ENCODE data around the gene SLC12A2. TPM values are rescaled to one million over a fixed set of nuclear protein-coding genes. Genes with fewer than 3 reads are reported as not detected.

The SLC12A2 gene
- total and polyA plus RNA-seq, 2 experiments from 2014 or later = 6.6 to 16.1 TPM

DNA sequence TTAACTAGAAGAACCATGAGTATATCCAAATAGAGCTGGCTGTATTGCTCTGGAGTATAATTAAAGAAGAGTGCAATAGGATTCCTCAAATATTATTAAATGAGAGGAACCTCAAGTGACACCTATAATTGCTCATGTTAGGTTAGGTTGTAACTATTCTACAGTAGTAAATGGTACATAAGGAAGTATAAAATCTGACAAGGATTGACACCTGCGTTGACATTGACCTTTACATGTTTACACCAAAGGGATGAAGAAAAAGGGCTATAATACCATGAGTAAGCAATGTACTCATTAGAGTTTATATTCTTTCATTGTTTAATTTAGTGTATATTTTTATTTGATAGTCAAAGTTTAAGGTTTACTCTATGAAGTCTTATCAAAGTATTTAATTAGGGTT lies 48.9 kb downstream of the SLC12A2 start:
- no peaks in the 10 kb centered on the region for H4K20me1 ChIP-seq (ENCODE audit: insufficient read depth)
- no peak for DNase-seq
- TF ChIP-seq EZH2 (IDR thresholded peaks at IDR 0.05; ENCODE audit: insufficient read depth, poor library complexity, severe bottlenecking) (no peak), EZH2phosphoT487 (IDR thresholded peaks at IDR 0.05; ENCODE audit: insufficient read depth, low read depth) (no peak)
- H3K4me1 ChIP-seq (ENCODE audit: insufficient read depth) = no peaks in the 10 kb centered on the region
- no peak overlapping the region for H3K9ac ChIP-seq
- no peaks in the 10 kb centered on the region; the same call in 1 of the 2 replicates for H3K36me3 ChIP-seq (ENCODE audit: low read depth)
- H3K9me3 ChIP-seq (ENCODE audit: low read depth) = no peaks in the 10 kb centered on the region
- H3K4me2 ChIP-seq (ENCODE audit: unreplicated experiment) = no peak overlapping the region
- no peaks in the 10 kb centered on the region for H3K27me3 ChIP-seq (replicated peaks; ENCODE audit: insufficient read depth)
- WGBS, 2 experiments (ENCODE audit: low coverage in 1 of 2, low lambda C conversion rate in 2 of 2, missing lambda C conversion rate in 2 of 2) = 56 to 62% methylated on average over 1 of the region's 1 CpG
- no peaks in the 10 kb centered on the region for H3K79me2 ChIP-seq (ENCODE audit: insufficient read depth)
- H2AFZ ChIP-seq = no peak overlapping the region
- no peaks in the 10 kb centered on the region for H3F3A ChIP-seq (ENCODE audit: insufficient read depth)
- H3K4me3 ChIP-seq = no peak overlapping the region
- H3K27ac ChIP-seq = no peak overlapping the region
- no peaks in the 10 kb centered on the region for H3K9me2 ChIP-seq (ENCODE audit: insufficient read depth)
- in situ Hi-C loops (cut with MboI) = no loop called here

DNA sequence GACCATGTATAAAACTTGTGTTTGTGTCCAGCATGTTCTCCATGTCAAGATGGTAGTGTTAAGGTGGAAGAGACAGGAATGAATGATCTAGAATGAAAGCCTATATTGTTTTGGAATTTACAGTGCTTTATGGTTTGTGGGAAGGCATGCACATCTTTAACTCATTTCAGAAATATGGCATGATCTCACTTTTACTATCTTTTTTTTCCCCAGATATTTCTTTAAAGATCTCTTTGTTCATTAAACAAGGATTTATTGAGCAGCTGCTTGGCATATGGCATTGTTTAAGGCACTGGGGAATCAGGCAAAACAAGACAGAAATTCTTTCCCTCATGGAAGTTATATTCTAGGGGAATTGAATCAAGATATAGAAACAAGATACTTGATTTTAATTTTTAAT lies 51.7 kb downstream of the SLC12A2 start:
- in situ Hi-C loops (cut with MboI) = no loop called here
- Histone ChIP-seq H2AFZ (no peak overlapping the region), H3K4me2 (ENCODE audit: unreplicated experiment) (no peak overlapping the region), H3K4me1 (ENCODE audit: insufficient read depth) (no peaks in the 10 kb centered on the region), H3K79me2 (ENCODE audit: insufficient read depth) (no peaks in the 10 kb centered on the region), H3K9me3 (ENCODE audit: low read depth) (no peaks in the 10 kb centered on the region), H3K9ac (no peak overlapping the region), H3K36me3 (ENCODE audit: low read depth) (no peaks in the 10 kb centered on the region; the same call in 1 of the 2 replicates), H3F3A (ENCODE audit: insufficient read depth) (no peaks in the 10 kb centered on the region), H3K27ac (no peak overlapping the region), H4K20me1 (ENCODE audit: insufficient read depth) (no peaks in the 10 kb centered on the region), H3K9me2 (ENCODE audit: insufficient read depth) (no peaks in the 10 kb centered on the region), H3K4me3 (no peak overlapping the region), H3K27me3 (replicated peaks; ENCODE audit: insufficient read depth) (no peaks in the 10 kb centered on the region)
- TF ChIP-seq EZH2phosphoT487 (IDR thresholded peaks at IDR 0.05; ENCODE audit: insufficient read depth, low read depth) (no peak), EZH2 (IDR thresholded peaks at IDR 0.05; ENCODE audit: insufficient read depth, poor library complexity, severe bottlenecking) (no peak)
- DNase-seq = peak; percentile 2

DNA sequence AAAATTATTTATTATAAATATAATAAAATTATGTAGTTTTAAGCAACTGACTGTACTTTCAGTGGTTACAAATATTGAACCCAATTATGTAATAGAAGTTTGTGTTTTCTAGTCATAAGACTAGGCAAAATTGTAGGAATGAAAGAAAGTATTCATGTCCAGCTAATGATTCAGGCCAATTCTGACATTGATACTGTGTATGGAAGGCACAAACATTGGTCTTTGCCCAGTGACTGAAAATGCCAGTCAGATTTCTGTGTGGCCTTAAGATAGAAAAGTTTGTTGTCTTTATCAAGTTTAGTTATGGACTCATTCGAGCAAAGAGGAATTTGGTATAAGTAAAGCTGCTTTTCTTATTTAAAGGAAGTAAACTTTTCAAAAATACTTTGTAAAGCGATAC lies 60.3 kb downstream of the SLC12A2 start:
- Histone ChIP-seq H3K79me2 (ENCODE audit: insufficient read depth) (no peaks in the 10 kb centered on the region), H3K9me2 (ENCODE audit: insufficient read depth) (no peaks in the 10 kb centered on the region), H2AFZ (no peak overlapping the region), H4K20me1 (ENCODE audit: insufficient read depth) (no peaks in the 10 kb centered on the region), H3K36me3 (ENCODE audit: low read depth) (no peaks in the 10 kb centered on the region), H3K4me3 (no peak overlapping the region), H3K4me1 (ENCODE audit: insufficient read depth) (no peaks in the 10 kb centered on the region), H3K9me3 (ENCODE audit: low read depth) (no peaks in the 10 kb centered on the region), H3K9ac (no peak overlapping the region), H3K4me2 (ENCODE audit: unreplicated experiment) (no peak overlapping the region), H3F3A (ENCODE audit: insufficient read depth) (no peaks in the 10 kb centered on the region), H3K27ac (no peak overlapping the region), H3K27me3 (replicated peaks; ENCODE audit: insufficient read depth) (no peaks in the 10 kb centered on the region)
- TF ChIP-seq EZH2 (IDR thresholded peaks at IDR 0.05; ENCODE audit: insufficient read depth, poor library complexity, severe bottlenecking) = no peak
- 94 to 97% methylated on average over 2 of the region's 2 CpGs for WGBS, 2 experiments (ENCODE audit: low coverage in 1 of 2, low lambda C conversion rate in 2 of 2, missing lambda C conversion rate in 2 of 2)
- no peak for DNase-seq
- in situ Hi-C loops (cut with MboI) = no loop called here

- WGBS, 2 experiments (ENCODE audit: low coverage in 1 of 2, low lambda C conversion rate in 2 of 2, missing lambda C conversion rate in 2 of 2) = 95 to 100% methylated on average over 1 of the region's 1 CpG
- no peaks in the 10 kb centered on the region for H3K4me1 ChIP-seq (ENCODE audit: insufficient read depth)
- no peak overlapping the region for H2AFZ ChIP-seq
- H4K20me1 ChIP-seq (ENCODE audit: insufficient read depth) = no peaks in the 10 kb centered on the region
- H3K4me2 ChIP-seq (ENCODE audit: unreplicated experiment) = no peak overlapping the region
- H3K27ac ChIP-seq = no peak overlapping the region
- in situ Hi-C loops (cut with MboI) = no loop called here
- no peaks in the 10 kb centered on the region for H3K9me3 ChIP-seq (ENCODE audit: low read depth)
- H3K36me3 ChIP-seq (ENCODE audit: low read depth) = no peaks in the 10 kb centered on the region
- H3K9me2 ChIP-seq (ENCODE audit: insufficient read depth) = no peaks in the 10 kb centered on the region
- H3K79me2 ChIP-seq (ENCODE audit: insufficient read depth) = no peaks in the 10 kb centered on the region
- no peaks in the 10 kb centered on the region for H3K27me3 ChIP-seq (replicated peaks; ENCODE audit: insufficient read depth)
- TF ChIP-seq EZH2 (IDR thresholded peaks at IDR 0.05; ENCODE audit: insufficient read depth, poor library complexity, severe bottlenecking) (no peak), EZH2phosphoT487 (IDR thresholded peaks at IDR 0.05; ENCODE audit: insufficient read depth, low read depth) (no peak)
- peak; percentile 6 for DNase-seq
- no peak overlapping the region for H3K4me3 ChIP-seq
- H3K9ac ChIP-seq = no peak overlapping the region
- no peaks in the 10 kb centered on the region for H3F3A ChIP-seq (ENCODE audit: insufficient read depth)
Measured at GRCh38 chr5:128144491-128144890, 60.9 kb downstream of the SLC12A2 start.

- no peak for DNase-seq
- 90 to 97% methylated on average over 2 of the region's 2 CpGs for WGBS, 2 experiments (ENCODE audit: low coverage in 1 of 2, low lambda C conversion rate in 2 of 2, missing lambda C conversion rate in 2 of 2)
Measured at GRCh38 chr5:128146671-128147070, 63.1 kb downstream of the SLC12A2 start.

More at GRCh38 chr5:128146671-128147070, 63.1 kb downstream of the SLC12A2 start:
- H3K79me2 ChIP-seq (ENCODE audit: insufficient read depth) = no peaks in the 10 kb centered on the region
- H3K9me3 ChIP-seq (ENCODE audit: low read depth) = no peaks in the 10 kb centered on the region
- H2AFZ ChIP-seq = no peak overlapping the region
- no peak overlapping the region for H3K9ac ChIP-seq
- in situ Hi-C loops (cut with MboI) = no loop called here
- no peak overlapping the region for H3K4me2 ChIP-seq (ENCODE audit: unreplicated experiment)
- no peaks in the 10 kb centered on the region for H3K9me2 ChIP-seq (ENCODE audit: insufficient read depth)
- H3K4me3 ChIP-seq = no peak overlapping the region
- H4K20me1 ChIP-seq (ENCODE audit: insufficient read depth) = no peaks in the 10 kb centered on the region
- H3K4me1 ChIP-seq (ENCODE audit: insufficient read depth) = no peaks in the 10 kb centered on the region
- H3F3A ChIP-seq (ENCODE audit: insufficient read depth) = no peaks in the 10 kb centered on the region
- H3K27ac ChIP-seq = no peak overlapping the region
- TF ChIP-seq EZH2 (IDR thresholded peaks at IDR 0.05; ENCODE audit: insufficient read depth, poor library complexity, severe bottlenecking) = no peak
- TF ChIP-seq EZH2phosphoT487 (IDR thresholded peaks at IDR 0.05; ENCODE audit: insufficient read depth, low read depth) = no peak
- H3K27me3 ChIP-seq (replicated peaks; ENCODE audit: insufficient read depth) = no peaks in the 10 kb centered on the region
- H3K36me3 ChIP-seq (ENCODE audit: low read depth) = no peaks in the 10 kb centered on the region

Measured in GM23248 (cell line).